Right lung (tissue), 5 donors: ENCODE data around the gene PPP1R14B. TPM values are rescaled to one million over a fixed set of nuclear protein-coding genes. Genes with fewer than 3 reads are reported as not detected.

Source experiments
- DNase-seq, 2 donors: peaks; one replicate each; pipeline ENCODE4 v3.0.0-alpha.2; 2013
- polyA plus RNA-seq, 5 donors: library from polyadenylated mRNA; unstranded; fragments of 120-200 nt; gene quantifications; one replicate each; pipeline versions ENCODE4 v1.2.1 to v1.2.3, GENCODE V29; 2013; ENCODE audit warnings: inconsistent platforms in 1 of 5, low replicate concordance in 1 of 5; ENCODE audit not compliant: insufficient read length in 5 of 5, insufficient read depth in 1 of 5

Gene PPP1R14B
- polyA plus RNA-seq, 5 donors, result 63.2 to 139 (median 70.0) TPM

DNA sequence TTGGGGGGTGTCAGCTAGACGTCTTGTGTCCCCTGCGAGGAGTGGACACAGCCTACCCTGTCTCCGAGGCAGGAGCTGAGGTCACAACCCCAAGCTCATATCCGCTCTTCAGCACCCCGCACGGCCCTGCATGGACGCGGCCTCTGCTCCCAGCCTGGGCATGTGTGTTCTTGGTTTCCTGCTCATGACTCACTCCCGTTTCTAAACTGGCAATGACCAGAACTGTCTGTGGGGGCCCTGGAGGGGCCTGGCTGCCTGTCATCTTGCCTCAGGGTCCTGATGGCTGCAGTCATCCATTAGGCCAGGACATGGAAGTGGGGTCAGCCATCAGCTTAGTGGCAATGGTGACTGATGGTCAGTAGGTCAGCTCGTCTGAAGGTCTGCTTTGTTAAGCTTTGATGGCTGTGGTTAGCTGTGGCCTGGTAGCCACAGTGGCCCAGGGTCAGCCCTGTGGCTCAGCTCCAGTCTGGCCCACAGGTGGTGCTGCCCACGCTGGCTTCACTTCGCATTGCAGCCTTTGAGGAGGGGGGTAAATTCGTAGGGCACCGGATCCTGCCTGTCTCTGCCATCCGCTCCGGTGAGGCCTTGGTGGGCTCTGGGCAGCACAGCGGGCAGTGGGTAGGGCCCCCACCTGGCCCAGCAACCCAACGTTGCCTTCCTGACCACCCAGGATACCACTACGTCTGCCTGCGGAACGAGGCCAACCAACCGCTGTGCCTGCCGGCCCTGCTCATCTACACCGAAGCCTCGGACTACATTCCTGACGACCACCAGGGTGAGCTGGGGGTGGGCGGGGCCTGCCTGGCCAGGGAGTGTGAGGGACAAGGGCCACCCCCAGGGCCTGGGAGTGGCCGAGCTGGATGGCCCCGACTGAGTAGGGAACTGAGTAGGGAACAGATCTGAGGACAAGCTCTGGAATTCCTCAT is 16.5 kb upstream of the PPP1R14B start:
- no peak for DNase-seq

DNA sequence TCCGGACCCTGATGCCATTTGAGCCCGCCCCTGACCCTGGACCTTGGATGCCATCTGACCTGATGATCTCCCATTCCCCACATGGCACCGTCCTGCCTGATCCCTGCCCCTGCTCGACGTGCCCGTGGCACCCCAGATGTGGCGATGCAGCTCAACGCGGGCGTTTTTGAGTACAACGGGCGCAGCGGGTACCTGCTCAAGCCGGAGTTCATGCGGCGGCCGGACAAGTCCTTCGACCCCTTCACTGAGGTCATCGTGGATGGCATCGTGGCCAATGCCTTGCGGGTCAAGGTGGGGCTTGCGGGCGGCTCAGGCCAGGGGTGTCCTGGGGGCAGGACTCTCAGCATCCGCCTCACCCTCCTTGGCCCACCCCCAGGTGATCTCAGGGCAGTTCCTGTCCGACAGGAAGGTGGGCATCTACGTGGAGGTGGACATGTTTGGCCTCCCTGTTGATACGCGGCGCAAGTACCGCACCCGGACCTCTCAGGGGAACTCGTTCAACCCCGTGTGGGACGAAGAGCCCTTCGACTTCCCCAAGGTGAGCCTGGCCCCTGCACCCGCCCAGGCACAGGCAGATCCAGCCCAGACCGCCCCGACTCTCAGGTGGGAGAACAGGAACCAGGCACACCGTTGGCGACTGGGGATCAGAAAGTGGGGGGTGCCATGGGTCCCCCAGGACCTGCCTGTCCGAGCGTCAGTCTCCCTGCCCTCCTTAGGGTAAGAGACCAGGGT is 15.7 kb upstream of the PPP1R14B start:
- DNase-seq, result no peak

DNA sequence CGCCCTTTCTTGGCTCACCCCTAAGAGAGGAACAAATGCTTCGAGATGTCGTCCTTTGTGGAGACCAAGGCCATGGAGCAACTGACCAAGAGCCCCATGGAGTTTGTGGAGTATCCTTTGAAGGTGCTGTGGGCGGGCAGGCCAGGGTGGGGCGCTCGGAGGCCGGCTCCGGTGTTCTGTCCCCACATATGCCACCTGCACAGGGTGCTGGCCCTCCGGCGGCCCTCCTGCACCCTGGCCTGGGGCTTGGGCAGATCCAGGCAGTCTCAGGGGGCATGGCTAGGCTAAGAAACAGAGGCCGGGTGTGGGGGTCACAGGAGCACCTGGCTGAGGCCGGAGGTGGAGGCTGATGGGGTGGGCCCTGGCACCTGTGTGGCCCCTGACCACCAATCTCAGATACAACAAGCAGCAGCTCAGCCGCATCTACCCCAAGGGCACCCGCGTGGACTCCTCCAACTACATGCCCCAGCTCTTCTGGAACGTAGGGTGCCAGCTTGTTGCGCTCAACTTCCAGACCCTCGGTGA is 14.9 kb upstream of the PPP1R14B start:
- DNase-seq, result no peak

DNA sequence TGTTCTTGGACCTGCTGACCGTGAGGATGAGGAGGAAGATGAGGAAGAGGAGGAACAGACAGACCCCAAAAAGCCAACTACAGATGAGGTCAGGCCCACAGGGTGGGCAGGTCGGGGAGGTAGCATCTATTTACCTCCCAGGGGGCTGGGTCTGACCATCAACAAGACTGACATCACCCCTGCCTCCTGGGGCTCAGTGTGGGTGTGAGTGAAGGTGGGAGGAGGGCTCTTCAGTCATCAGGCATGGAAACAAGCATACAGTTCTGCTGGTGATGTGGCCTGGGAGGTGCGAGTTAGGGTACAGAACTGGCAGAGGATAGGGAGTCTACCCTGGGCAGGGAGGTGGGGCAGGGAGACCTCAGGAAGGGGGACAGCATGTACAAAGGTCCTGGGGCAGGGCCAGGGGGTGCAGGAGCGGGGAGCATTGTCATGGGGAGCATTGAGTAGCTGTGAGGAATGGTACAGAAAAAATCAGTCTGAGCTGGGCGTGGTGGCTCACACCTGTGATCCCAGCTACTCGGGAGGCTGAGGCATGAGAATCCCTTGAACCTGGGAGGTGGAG is 13.5 kb upstream of the PPP1R14B start:
- DNase-seq, result no peak

DNA sequence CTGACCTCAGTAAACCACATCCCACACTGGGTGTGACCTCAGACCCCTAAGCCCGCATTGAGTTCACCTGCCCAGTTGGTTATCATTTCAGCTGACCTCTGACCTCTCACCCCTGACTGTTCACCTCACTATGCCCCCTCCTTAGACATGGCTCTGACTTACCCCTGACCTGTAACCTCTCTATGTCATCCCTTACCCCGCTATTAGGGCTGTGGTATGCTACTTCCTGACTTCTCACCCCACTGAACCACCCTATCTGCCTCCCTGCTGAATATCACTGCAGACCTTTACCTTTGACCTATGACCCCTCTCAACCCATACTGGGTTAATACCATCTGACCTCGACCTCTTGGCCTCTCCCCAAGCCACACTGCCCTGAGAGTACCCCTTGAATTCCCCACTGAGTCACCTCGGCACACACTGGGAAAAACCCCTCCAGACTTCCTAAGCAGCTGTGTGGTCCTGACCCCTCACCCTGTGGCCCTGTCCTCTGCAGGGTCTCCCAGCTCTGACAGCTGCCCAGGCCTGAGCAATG is 12.9 kb upstream of the PPP1R14B start:
- DNase-seq, result no peak

DNA sequence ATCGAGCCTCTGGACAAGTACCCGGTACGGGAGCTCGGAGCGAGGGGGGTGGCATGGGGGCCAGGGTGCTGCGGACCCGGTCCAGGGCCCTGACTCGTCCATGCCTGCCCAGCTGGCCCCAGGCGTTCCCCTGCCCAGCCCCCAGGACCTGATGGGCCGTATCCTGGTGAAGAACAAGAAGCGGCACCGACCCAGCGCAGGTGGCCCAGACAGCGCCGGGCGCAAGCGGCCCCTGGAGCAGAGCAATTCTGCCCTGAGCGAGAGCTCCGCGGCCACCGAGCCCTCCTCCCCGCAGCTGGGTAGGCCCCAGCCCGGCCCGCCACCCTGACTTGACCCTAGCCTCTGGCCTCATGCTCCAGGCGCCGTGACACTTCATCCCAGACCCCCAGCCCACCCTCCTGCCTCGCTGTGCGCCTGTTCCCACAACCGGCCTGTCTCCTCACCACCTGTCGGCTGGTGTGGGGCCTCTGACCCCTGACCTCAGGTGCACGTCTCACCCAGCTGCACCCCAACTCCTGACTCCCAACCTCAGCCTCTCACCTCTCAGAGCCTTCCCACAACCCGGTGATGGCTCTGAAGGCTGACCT is 12.3 kb upstream of the PPP1R14B start:
- no peak for DNase-seq

DNA sequence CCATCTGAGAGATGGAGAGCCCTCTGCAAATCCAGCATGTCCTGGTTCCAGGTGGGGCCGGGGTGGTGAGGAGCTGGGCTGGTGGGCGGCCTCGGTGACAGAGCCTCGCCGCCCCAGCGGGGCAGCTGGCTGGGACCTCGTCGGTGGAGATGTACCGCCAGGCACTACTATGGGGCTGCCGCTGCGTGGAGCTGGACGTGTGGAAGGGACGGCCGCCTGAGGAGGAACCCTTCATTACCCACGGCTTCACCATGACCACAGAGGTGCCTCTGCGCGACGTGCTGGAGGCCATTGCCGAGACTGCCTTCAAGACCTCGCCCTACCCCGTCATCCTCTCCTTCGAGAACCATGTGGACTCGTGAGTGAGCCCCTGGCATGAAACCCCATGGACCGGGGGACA is 11.6 kb upstream of the PPP1R14B start:
- no peak for DNase-seq

DNA sequence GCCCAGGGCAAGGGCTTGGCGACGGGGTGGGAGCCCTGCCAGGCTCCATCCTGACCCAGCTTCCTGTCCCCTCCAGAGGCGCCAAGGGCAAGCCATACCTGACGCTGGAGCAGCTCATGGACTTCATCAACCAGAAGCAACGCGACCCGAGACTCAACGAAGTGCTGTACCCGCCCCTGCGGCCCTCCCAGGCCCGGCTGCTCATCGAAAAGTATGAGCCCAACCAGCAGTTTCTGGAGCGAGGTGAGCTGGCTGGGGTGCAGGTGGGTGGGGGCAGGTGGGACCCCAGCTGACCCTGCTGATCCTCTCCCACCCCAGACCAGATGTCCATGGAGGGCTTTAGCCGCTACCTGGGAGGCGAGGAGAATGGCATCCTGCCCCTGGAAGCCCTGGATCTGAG is 9.6 kb upstream of the PPP1R14B start:
- no peak for DNase-seq

DNA sequence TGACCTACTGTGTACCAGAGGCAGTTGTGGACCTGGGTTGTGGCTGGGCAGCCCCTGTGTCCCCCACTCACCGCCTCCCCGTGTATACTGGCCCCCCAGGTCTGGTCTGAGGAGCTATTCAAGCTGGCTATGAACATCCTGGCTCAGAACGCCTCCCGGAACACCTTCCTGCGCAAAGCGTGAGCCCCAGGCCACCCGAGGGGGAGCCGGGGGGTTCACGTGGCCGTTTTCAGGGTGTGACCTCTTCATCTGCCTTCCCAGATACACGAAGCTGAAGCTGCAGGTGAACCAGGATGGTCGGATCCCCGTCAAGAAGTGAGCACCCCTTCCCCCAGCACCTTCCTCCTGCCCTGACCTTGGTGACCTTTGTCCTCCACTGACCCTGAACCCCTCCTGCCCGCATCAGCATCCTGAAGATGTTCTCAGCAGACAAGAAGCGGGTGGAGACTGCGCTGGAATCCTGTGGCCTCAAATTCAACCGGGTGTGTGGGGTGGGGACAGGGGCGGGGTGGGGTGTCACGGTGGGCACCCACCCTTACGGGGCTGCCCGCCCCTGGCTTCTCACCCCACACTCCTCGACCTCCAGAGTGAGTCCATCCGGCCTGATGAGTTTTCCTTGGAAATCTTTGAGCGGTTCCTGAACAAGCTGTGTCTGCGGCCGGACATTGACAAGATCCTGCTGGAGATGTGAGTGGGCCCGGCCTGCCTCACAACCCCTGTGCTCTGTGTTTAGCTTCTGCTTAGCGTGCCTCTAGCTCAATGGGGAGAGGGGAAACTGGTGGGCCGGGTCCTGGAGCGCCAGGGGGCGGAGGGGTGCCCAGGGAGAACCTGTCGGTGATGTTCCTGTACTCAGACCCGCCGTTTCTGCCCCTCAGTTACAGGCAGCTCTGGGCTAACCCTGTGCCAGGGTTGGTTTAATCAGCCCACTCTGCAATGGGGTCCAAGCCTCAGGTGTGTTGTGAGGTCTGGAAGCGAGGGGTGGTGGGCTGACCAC is 8.7 kb upstream of the PPP1R14B start:
- DNase-seq, result no peak

DNA sequence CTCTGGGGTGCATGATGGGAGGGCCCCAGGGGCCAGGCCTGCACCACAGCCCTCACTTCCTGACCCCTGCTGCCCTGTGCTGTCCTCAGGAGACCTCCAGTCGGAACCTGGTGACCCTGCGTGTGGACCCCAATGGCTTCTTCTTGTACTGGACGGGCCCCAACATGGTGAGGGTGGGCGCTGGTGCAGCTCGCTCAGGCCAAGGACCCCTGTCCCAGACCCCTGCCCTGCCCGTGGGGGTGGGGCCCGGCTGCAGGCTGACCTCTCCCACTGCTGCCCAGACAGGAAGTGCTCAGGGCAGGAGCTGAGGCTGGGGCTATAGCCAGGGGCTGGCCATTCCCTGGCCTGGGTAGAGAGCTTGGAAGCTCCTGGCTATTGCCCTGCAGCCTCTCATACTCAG is 7.6 kb upstream of the PPP1R14B start:
- no peak for DNase-seq

DNA sequence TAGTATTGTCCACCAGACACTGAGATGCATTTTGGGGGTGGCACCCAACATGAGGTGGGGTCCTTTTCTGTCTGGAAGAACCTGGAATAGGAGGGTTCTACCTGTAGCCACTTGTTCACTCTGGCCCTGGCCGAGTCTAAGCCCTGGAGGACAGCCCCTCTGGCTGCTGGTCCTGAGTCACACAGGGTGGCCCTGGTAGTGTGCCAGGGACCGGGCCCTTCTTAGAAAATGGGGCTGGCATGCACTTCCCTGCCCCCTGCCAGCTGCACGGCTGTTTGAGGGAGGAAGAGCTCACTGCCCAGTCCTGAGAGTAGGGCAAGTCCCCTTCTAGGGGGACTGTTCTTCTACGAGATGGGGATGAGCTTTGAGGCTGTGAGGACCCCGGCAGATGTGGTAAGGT is 6.7 kb upstream of the PPP1R14B start:
- DNase-seq, result no peak

DNA sequence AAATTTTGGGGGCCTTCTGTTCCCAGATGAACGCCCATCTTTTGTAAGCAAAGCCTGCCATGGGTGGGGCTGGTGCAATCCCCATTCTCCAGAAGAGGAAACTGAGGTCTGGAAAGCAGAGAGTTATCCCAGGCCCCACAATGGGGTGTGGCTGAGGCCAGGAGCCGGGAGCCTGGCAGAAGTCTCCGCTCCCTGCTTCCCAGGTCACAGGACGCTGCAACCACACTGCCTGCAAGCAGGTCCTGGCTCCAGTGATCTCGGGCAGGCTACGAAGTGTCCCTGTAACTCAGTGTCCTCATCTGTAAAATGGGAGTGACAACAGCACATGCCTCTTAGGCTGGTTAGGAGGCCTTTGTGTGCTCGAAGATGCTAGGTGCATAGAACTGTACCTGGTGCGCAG is 6.3 kb upstream of the PPP1R14B start:
- DNase-seq, result no peak

DNA sequence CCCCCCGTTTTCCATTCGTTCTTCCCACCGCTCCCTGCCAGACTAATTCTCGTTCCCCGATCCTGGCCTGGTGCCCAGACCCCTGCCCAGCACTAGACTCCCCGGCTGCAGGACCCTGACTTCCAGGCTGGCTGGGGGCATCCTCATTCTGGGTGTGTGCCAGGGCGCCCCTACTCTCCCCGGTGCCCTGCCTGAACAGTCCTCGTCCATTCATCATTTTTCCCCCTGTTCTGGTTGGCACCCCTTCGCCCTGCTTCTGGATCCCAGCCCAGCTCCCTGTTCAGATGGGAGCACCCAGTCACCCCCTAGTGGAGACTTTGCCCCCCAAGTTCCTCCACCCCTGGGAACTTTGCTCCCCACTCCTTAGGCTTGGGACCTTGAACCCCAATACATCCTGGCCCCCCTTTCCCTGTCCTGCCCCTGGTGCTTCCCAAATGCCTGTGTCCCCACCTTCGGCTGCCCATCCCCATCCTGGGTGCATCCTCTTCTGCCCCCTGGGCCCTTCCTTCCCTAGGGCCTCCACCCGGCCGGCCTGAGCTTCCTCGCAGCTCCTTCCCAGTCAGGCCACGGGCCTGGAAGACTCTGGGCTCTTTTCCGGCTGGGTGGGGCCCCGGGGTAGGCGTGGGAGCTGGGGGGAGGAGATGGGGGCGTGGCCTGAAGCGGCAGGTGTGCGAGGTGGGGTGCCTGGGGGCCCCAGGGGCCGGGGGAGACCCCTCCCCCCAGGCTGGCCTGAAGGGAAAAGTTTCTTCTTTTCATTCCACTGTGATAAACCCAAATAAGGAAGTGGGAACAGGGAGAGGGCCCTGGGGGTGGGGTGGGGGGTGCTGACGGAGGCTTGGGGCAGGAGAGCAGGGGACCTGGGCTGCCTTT is 5.5 kb upstream of the PPP1R14B start:
- no peak for DNase-seq

DNA sequence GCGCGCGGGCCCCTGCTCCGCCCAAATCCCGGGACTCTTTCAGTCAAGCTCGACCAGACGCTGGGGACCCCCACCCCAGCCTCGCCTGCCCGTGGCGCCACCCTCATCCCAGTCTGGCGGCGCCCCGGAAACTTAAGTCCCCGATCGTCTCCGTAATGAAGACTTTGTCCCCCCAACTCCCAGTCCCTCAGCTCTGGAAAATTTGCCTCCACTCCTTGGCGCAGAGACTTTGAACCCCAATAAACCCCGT is 4.9 kb upstream of the PPP1R14B start:
- no peak for DNase-seq

DNA sequence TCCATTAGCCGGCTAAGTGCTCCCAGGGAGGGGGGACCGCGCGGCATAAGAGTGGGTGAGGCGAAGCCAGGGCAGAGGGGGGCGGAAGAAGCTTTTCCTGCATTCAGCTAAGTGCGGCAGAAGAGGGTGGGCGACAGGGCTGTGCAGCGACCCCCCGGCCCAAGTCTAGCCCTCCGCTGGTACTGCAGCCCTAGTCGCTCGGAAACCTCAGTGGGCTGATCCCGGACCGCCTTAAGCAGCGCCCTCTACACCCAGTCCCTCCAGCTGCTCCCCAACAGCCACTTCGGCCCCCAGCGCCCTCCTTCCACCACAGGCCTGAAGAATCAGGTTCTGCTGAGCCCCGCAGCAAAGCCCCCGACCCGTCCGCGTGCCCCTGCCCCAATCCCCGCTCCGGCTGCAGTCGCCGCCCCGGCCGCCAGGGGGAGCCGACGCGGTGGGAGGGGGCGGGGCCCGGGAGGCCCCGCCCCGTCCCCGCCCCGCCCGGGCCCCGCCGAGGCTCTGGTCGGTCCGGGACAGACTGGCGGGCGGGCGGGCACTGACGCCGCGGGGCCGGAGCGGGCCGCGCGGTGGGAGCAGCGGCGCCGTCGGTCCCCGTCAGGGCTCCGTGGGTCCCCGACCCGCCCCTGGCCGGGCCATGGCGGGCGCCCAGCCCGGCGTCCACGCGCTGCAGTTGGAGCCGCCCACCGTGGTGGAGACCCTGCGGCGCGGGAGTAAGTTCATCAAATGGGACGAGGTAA is 4.4 kb upstream of the PPP1R14B start, which contains the start of gene PLCB3:
Gene PLCB3 (plus strand): TSS at position 515 of the 737 bp plus-strand sequence. CDS start 120 bp downstream, at position 635.
- no peak for DNase-seq

DNA sequence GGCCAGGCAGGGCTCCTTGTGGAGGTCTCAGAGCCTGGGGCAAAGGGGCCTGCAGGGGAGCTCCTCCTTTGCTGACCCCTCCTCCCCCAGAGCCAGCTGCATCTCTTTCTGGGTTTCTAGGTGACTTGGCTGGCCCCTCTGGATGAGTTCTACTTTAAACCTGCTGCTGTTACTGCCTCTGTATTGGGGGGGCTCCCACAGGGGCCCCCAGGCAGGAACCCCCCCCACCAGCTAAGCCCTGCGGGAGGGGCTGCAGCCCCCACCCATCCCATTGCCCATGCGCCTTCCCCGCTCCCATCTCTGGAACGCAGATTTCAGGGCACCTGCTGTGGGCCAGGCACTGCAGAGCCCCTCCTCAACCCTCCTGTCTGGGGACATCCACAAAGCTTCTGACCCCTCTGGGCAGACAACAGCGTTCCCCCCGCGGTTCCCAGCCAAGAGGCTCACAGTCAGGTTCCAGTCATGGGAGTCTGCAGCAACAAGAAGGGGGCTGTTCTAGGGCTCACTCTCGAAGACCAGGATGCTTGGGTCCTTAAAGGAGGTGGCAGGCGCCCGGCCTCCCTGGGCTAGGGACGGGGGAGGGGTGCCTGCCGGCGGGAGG is 3.8 kb upstream of the PPP1R14B start:
- DNase-seq, result no peak

DNA sequence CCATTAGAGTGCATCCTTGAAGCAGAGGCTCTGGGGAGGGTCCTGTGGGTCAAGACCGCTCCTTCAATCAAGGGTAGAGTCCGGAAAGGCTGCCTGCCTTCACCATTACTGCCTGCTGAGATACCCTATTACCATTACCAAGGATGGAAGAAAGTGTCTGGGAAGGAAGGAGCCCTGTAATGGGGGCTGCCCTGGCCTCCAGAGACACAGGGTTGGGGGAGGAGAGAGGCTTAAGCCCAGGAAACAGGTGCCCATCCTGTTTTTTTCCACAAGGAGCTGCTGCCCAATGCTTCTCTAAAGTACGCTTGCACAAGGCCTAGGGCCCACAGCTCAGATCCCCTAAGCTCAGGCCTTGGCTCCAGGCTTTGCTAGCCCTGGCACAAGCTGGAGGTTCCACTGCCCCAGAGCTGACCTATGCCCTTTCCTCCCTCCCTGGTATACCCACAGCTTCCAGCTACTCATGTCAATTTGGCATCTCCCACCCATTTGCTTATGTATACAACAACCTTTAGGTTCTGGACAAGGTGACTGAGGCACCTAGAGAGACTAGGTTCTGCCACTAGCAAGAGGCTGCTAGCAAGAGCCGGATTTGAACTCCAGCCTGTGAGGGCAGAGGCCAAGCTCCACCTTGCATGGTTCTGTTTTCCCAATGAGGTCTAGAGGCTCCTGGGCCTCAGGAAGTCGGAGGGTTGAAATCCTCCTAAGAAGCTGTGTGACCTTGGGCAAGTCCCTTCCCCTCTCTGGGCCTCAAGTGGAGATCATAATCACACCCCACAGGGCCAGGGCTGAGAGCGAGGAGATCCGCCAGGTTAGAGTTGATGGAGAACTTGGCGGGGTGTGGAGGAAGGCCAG is 3.0 kb upstream of the PPP1R14B start:
- DNase-seq, result no peak

DNA sequence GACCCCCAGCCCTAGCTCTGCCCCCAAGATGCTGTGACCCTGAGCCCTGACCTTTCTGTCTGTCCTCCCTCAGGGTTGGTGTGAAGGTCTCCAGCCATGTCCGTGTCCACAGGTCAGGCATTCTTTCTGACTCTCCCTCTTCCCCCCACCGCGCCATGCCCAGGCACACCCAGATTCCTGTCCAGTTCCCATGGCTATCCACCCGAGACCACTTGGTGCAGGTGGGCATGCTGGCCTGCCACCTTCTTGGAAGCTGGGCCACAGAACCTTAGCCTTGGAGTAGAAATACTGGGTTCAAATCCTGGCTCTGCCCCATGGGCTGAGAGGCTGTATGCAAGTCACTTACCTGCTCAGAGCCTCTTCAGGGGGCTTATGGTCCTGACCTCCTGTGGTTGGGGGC is 2.3 kb upstream of the PPP1R14B start:
- no peak for DNase-seq
